Measurements from ENCODE around the gene BMP8A.

DNA sequence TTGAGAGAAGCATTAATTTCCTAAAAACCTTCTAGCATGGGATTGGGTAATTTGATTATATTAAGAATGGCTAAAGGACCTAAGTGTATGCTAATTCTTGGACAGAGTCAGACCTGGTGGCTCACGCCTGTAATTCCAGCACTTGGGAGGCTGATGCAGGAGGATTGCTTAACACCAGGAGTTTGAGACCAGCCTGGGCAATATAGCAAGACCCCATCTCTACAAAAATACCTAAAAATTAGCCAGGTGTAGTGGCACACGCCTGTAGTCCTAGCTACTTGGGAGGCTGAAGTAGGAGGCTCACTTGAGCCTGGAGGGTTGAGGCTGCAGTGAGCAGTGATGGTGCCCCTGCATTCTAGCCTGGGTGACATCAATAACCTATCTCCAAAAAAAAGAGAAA is 45.9 kb upstream of the BMP8A start:
- TF ChIP-seq, protein P1, sequence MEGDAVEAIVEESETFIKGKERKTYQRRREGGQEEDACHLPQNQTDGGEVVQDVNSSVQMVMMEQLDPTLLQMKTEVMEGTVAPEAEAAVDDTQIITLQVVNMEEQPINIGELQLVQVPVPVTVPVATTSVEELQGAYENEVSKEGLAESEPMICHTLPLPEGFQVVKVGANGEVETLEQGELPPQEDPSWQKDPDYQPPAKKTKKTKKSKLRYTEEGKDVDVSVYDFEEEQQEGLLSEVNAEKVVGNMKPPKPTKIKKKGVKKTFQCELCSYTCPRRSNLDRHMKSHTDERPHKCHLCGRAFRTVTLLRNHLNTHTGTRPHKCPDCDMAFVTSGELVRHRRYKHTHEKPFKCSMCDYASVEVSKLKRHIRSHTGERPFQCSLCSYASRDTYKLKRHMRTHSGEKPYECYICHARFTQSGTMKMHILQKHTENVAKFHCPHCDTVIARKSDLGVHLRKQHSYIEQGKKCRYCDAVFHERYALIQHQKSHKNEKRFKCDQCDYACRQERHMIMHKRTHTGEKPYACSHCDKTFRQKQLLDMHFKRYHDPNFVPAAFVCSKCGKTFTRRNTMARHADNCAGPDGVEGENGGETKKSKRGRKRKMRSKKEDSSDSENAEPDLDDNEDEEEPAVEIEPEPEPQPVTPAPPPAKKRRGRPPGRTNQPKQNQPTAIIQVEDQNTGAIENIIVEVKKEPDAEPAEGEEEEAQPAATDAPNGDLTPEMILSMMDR (IDR thresholded peaks at IDR 0.05; ENCODE audit: control extremely low read depth in 1 of 3, insufficient read depth in 1 of 3, low read depth in 1 of 3, low read length in 3 of 3) = no peak
- no peak for TF ChIP-seq TCF12 (IDR thresholded peaks at IDR 0.05; ENCODE audit: low read depth, low read length)
- TF ChIP-seq EZH2 (IDR thresholded peaks at IDR 0.05; ENCODE audit: low read depth, low read length, severe bottlenecking) = no peak
- no peak for TF ChIP-seq POLR2A (IDR thresholded peaks at IDR 0.05; ENCODE audit: control extremely low read depth in 1 of 2, low read depth in 2 of 2, low read length in 2 of 2)
- no peak for TF ChIP-seq SUZ12 (IDR thresholded peaks at IDR 0.05; ENCODE audit: low read length)

Data from H1 (cell line).